Measurements from ENCODE around the gene MYOC.

DNA sequence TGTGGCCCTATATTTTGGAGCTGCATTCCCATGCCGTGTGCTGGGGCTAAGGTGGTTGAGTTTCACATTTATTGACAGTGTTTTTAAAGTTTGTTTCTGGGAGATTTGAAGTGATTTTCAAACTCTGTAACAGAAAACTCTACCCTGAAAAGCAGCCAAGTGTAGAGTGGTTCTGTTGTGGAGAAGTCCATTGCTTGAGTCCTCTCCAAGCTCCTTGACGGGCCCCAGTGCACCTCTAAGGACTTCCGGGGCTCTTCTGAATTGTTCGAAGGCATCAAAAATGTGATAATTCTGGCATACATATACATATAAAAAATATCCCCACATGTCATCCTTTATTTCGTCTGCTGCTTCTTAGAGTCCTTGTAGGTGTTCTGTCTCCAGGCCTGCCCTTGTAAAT is 25.5 kb downstream of the MYOC start:
- no peak for TF ChIP-seq POLR2A (IDR thresholded peaks at IDR 0.05)
- TF ChIP-seq, protein P1, sequence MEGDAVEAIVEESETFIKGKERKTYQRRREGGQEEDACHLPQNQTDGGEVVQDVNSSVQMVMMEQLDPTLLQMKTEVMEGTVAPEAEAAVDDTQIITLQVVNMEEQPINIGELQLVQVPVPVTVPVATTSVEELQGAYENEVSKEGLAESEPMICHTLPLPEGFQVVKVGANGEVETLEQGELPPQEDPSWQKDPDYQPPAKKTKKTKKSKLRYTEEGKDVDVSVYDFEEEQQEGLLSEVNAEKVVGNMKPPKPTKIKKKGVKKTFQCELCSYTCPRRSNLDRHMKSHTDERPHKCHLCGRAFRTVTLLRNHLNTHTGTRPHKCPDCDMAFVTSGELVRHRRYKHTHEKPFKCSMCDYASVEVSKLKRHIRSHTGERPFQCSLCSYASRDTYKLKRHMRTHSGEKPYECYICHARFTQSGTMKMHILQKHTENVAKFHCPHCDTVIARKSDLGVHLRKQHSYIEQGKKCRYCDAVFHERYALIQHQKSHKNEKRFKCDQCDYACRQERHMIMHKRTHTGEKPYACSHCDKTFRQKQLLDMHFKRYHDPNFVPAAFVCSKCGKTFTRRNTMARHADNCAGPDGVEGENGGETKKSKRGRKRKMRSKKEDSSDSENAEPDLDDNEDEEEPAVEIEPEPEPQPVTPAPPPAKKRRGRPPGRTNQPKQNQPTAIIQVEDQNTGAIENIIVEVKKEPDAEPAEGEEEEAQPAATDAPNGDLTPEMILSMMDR (IDR thresholded peaks at IDR 0.05), result no peak

All from esophagus squamous epithelium (tissue), 4 donors.